ENCODE results near the gene CRLF3.
"Not testable (repeated sequence)": the region's sequence is repeated elsewhere in the genome, so short reads cannot be mapped to it uniquely, and the experiment has no call there.

The CRLF3 gene, protein sequence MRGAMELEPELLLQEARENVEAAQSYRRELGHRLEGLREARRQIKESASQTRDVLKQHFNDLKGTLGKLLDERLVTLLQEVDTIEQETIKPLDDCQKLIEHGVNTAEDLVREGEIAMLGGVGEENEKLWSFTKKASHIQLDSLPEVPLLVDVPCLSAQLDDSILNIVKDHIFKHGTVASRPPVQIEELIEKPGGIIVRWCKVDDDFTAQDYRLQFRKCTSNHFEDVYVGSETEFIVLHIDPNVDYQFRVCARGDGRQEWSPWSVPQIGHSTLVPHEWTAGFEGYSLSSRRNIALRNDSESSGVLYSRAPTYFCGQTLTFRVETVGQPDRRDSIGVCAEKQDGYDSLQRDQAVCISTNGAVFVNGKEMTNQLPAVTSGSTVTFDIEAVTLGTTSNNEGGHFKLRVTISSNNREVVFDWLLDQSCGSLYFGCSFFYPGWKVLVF

DNA sequence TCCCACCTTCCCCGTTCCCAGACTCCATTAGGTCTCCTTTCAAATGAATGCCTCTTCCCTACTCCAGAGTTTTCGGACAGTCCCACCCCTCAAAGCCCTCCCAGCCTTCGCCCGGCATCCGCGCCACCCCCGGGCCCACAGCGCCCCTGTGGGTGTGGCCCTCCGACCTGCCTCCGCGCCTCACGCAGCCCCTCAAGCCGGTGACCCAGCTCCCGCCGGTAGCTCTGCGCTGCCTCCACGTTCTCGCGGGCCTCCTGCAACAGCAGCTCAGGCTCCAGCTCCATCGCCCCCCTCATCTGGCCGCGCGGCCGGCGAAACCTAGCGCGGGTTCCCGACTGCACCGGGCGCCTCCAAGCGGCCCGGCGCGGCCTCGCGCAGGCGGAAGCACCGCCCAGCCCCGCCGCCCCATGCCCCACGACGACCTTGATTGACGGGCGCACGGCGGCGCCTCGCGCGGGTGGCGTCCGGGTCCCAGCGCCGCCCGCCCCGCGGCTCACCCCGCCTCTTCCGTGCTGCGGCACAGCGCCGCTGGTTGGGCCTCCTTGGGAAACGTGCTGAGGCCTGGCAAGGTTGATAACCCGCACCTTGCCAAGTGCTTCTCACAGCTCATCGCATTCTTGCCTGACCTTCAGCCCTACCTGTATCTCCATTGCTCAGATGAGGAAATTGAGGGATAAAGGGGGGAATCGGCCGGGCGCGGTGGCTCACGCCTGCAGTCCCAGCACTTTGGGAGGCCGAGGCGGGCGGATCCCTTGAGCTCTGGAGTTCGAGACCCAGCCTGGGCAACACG, at the start of gene CRLF3:
Gene CRLF3 (minus strand): TSS at position 337 of the 790 bp plus-strand sequence. CDS start 41 bp downstream, at position 296.
- peak; percentile 96 for DNase-seq

DNA sequence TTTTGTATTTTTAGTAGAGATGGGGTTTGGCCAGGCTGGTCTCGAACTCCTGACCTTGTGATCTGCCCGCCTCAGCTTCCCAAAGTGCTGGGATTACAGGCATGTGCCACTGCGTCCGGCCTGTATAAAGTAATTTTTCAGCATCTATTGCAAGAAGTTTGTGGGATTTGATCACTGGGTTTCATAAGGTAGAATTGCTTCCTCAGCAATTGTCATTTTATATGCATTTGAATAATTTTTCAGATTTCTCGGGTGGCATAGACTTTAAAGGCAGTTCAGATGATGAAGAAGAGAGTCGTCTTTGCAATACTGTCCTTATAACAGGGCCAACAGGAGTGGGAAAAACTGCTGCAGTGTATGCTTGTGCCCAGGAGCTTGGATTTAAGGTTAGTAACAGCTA, 44.5 kb upstream of the CRLF3 start:
- DNase-seq, result no peak

DNA sequence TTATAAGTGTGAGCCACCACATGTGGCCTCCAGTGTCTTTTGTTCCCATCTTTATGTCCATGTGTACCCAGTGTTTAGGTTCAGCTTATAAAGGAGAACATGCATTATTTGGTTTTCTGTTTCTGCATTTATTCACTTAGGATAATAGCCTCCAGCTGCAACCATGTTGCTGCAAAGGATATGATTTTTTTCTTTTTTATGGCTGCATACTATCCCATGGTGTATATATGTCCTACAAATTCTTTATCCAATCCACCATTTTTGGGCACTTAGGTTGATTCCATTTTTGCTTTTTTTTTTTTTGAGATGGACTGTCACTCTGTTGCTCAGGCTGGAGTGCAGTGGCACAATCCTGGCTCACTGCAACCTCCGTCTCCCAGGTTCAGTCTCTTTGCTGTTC, 40.1 kb upstream of the CRLF3 start:
- DNase-seq, result no peak

DNA sequence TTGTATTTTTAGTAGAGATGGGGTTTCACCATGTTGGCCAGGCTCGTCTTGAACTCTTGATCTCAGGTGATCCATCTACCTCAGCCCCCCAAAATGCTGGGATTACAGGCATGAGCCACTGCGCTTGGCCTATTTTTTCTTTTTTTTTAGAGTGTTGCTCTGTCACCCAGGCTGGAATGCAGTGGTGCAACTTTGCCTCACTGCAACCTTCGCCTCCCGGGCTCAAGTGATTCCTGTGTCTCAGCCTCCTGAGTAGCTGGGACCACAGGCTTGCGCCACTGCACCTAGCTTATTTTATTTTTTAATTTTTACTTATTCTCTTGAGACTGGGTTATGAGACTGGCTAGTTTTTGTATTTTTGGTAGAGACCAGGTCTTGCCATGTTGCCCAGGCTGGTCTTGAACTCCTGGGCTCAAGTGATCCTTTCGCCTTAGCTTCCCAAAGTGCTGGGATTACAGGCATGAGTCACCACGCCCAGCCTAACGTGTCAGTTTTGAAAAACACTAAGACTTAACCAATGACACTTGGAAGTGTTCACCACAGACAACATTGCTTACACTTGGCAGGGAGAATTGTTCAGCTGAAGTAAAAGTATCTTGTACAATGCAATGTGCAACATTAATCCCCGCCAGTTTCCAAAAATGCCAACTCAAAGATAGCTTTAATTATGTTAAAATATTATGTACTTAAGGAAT, 34.2 kb upstream of the CRLF3 start:
- DNase-seq, result no peak

DNA sequence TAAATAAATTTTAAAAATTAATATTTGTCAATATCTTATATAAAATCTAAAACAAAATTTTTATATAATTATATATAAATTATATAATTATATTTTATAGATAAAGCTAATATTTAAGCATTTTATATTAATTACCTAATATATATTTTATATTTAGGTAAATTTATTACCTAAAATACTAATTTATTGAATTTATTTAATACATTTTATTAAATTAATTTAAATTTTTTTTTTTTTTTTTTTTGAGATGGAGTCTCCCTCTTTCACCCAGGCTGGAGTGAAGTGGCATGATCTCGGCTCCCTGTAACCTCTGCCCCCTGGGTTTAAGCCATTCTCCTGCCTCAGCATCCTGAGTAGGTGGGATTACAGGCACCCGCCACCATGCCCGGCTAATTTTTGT, 29.7 kb upstream of the CRLF3 start:
- no peak for DNase-seq

DNA sequence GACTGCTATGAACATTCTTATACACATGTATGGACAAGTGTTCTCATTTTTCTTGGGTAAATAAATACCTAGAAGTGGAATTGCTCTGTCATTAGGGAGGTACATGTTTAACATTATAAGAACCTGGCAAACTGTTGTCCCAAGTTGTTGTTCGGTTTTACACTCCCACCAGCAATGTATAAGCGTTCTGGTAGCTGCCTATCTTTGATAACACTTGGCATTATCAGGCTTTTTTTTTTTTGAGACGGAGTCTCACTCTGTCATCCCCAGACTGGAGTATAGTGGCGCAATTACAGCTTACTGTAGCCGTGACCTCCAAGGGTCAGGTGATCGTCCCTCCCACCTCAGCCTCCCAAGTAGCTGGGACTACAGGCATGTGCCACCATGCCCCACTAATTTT, 23.5 kb upstream of the CRLF3 start:
- no peak for DNase-seq

DNA sequence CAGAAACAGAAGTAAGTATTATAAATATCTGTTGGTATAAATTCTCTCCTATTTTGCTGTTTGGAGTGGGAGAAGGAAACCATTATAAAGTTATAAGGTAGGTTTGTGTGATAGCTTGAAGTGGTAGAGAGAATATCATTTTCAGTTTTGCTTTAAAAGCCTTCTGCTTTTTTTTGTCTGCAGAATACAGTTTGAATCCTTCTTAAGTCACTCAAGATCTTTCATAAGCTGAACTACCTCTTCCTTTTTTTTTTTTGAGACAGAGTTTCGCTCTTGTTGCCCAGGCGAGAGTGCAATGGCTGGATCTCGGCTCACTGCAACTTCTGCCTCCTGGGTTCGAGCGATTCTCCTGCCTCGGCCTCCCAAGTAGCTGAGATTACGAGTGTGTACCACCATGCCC, 16.3 kb upstream of the CRLF3 start:
- no peak for DNase-seq

DNA sequence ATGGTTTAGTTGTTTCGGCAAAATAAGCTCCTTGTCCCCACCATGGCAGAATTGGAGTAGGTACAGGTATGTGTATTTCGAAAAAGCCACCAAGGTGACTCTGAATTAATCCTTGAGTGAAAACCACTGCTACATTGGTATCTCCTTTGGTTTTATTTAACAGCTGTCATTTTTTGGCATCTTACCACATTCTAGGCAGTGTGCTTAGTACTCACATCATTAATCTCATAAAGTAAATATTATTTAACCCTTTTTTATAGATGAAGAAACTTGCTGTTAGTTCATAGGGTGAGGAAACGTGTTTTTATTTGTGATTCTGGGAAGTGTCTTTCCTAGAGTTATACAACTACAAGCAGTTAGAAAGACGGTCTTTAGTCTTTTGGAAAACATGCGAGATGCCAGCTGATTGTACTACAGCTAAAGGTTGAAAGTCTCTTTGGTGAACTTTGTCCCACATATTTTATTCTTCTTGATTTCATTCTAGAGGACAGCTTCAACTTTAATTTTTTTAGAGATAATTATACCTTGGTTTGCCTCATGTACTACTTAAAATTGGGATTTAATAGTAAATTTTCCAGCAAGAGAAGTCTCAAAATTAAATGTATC, 13.8 kb upstream of the CRLF3 start:
- DNase-seq, result no peak

DNA sequence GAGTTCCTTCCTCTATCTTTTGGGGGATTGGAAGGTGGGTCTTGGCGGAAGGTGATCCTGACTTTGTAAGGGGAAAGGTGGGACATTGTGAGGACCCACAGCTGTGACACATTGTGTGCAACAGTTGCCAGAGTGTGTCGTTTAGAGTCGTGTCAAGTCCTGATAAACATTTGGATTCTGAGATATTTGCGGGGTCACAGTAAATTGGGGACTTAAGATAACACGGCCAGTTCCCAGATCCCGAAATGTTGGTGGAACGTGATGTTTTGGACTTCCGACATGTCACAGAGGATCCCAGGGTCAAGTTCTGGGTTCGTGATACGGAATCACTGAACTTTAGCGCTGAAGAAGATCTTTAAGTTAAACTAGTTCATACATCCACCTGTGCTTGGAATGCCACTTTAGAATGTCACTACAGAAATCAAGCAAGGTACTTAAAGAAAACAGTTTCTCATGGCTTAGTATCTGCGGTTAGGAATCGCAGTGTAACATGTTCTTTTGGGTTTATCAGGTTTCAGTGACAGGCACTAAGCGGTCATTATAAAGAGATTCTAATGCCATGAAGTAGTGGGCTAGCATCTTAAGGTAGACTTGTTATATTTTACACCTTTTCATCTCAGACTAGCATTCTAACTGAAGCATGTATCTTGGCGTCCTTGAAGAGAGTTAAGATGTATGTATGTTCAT, 8.1 kb upstream of the CRLF3 start:
- no peak for DNase-seq

DNA sequence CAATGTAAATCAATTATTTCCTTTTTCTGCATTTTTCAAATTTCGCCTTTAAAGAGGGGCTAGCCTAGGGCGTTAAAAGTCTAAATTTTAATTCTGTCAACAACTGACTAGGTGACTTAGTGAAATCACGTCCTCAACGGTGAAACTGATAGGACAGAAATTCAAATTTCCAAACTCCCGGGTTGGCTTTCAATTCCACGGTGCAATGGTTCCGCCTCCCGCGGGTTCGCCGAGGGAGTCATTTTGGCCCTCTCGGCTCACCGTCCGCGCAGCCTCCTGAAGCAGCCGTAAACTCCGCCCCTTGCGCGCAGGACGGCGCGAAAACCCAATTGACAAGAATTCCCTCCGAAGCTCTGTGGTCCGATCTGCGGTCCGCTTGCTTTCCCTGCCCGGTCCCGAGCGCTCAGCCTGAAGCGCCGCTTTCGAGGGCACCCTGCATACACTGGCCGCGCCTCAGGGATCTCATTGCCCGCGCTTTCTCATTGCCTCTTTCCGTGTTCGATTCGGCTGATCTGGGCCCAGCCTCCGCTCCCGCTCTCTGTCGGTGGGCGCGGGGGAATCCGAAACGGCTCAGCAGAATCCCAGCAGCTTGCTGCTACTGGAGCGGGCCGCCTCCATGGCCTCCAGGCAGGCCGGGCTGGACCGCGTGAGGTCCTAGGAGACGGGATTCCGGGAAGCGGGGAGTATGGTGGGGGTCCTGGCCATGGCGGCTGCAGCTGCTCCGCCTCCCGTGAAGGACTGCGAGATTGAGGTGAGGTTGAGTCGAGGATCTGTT, 7.4 kb upstream of the CRLF3 start, which contains the start of gene ATAD5:
Gene ATAD5 (plus strand): TSS at position 304 of the 775 bp plus-strand sequence. CDS start 382 bp downstream, at position 686.
- DNase-seq, result peak; percentile 96

DNA sequence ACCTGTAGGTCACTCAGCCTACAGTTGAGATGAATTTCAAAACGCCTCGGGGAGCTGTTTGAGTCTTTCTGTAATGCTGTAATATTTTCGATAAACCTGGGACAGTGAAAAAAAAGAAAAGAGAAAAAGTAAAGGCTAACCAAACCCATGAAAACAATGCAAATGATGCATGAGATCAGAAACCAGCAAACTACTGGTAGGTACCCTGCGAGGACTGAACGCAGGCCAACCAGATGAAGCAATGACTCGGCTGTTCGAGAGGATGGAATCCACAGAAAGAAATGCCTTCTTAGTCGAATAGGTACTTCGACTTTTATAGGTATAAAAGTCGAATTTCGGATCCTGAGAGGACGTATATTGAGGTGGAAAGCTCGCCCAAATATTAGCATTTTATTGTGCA, 6.8 kb upstream of the CRLF3 start:
- DNase-seq, result no peak

DNA sequence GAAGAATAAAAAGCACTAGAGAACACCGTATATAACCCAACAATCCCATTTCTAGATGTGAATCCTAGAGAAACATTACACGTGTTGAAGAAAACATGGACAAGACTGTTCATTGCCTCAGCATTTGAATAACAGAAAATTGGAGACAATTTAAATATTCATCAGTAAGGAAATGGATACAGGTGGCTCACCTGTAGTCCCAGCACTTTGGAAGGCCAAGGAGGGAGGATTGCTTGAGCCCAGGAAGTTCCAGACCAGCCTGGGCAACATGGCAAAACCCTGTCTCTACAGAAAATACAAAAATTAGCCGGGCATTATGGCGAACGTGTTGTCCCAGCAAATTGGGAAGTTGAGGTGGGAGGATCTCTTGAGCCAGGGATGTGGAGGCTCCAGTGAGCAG, 4.5 kb upstream of the CRLF3 start:
- DNase-seq, result no peak

DNA sequence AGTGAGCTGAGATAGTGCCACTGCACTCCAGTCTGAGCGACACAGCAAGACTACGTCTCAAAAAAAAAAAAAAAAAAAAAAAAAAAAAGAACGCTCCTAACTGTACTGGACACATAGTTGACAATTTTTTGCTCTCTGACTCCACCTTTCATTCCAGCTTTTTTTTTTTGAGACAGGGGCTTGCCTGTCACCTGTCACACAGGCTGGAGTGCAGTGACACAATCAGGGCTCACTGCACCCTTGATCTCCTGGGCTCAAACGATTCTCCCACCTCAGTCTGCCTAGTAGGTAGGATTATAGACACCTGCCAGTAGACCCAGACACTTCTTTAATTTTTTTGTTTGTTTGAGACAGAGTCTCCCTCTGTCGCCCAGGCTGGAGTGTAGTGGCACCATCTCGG, 2.6 kb upstream of the CRLF3 start:
- no peak for DNase-seq

DNA sequence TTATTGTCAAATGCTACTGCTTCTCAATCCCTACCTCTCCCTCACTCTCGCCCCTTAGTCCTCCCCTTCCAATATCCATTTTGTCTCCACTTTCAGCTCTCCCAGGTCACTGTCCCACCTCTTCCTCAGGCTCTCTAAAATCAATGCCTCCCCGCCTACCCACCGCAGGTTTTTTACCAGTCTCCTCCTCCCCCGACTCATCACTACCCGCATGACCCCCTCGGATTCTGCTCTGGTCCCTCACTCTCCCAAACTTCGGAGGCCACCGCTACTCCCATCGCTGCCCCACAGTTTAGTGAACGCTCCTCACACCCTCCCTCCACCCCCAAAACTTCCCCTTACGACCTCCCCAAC, 513 bp downstream of the CRLF3 start:
- DNase-seq, result peak; percentile 74

DNA sequence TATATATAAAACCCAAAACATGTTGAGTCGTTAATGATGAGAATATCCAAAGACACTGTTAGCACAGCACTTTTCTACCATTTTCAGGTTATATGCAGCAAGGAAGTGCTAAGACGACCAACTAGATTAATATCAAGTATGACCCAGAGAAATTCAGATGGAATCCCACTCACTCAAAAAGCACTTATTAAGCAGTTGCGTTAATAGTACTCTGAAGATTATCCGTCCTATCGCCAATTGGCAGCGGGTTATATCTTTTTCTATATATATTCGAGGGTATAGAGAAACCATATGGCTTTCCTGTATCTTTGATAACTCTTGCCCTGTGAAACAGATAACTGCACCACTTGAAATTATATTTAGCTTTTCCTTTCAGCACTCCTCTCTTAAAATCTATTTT, 1.1 kb downstream of the CRLF3 start:
- DNase-seq, result no peak

DNA sequence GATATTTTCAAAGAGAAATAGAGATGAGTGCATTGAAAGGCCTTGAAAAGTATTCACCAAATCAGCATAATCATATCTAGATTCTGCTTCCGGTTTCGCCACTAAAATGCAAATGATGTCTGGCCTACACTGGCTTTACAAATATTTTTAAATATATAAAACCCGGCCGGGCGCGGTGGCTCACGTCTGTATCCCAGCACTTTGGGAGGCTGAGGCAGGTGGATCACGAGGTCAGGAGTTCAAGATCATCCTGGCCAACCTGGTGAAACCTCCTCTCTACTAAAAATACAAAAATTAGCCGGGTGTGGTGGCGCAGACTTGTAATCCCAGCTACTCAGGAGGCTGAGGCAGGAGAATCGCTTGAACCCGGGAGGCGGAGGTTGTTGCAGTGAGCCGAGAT, 1.6 kb downstream of the CRLF3 start:
- peak; percentile 72 for DNase-seq

DNA sequence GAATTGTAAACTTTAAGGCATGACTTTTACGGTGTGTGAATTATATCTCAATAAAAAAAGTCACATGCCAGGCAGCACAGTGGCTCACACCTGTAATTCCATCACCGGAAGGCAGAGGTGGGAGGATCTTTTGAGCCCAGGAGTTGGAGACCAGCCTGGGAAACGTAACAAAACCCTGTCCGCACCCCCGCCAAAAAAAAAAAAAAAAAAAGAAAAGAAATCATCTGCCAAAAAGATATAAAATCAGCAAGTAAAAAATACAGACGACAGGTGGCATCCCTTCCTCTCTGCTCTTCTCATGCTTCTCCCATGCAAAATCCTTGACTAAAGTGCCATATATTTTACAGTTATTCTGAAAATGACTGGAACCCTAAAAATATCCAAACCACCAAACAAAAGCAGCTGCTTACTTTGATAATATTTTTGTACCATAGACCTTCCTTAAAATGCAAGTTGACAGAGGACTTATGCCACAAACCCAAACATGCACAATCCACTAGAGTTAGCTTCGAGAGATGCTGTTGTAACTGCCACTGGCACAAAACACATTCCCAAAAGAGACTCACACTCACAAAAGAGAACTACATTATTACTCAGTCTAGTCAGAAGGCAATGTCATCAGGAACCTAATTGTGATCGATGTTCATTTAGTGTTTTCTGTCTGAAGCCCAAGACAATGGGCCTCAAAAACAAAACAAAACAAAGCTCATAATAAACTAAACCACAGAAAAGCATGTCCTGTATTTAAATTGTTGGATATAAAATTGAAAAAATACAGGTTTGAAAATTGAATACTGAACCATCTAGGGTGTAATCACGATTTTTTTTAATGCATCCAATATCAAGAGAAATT, 2.4 kb downstream of the CRLF3 start:
- DNase-seq, result no peak

DNA sequence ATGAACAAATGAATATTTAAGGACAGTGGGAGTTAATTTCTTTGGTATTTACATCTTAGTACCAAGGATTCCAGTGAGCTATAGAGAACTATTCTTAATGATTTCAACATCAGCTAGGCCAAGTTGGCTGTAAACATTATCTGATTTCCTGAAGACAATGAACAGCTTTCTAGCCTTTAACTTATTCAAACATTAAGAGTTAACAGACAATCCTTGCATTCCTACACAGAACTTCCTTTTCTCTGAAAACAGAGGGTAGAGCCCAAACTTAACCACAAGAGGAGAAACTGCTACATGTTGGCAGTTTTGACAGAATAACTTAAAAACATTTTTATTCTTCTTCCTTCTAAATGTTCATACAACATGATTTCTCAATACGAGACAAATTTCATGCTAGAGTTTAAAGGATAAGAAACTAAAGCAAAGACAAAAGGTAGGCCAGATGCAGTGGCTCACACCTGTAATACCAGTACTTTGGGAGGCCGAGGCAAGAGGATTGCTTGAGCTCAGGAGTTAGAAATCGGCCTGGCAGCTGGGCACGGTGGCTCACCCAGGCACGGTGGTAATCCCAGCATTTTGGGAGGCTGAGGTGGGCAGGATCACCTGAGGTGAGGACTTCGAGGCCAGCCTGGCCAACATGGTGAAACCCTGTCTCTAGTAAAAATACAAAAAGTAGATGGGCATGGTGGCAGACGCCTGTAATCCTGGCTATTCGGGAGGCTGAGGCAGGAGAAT, 4.4 kb downstream of the CRLF3 start:
- DNase-seq, result no peak

DNA sequence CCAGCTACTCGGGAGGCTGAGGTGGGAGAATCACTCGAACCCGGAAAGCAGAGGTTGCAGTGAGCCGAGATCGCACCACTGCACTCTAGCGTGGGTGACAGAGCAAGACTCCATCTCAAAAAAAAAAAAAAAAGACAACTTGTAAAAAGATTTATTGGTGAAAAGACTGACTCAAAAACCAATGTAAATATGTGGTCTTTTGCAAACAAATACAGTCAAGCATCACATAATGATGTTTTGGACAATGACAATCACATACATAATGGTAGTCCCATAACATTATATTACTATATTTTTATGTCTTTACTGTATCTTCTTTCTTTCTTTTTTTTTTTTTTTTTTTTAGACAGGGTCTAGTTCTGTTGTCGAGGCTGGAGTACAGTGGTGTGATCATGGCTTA, 8.3 kb downstream of the CRLF3 start:
- no peak for DNase-seq

DNA sequence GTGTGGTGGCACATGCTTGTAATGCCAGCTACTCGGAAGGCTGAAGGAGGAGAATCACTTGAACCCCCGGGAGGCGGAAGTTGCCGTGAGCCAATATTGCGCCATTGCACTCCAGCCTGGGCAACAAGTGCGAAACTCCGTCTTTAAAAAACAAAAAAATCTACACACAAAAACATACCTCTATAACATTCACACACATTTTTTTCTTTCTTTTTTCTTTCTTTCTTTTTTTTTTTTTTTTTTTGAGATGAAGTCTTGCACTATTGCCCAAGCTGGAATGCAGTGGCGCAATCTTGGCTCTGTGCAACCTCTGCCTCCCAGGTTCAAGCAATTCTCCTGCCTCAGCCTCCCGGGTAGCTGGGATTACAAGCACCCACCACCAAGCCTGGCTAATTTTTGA, 9.6 kb downstream of the CRLF3 start:
- not testable (repeated sequence) for DNase-seq

Data from activated effector memory CD4-positive, alpha-beta T cell treated with anti-CD3 and anti-CD28 coated beads, Interleukin-2, amount 50 U/mL, for 16 hours (primary cell).